T-helper 2 cell (primary cell): ENCODE measurements around the gene PLD5.
"Not testable (repeated sequence)": the region's sequence is repeated elsewhere in the genome, so short reads cannot be mapped to it uniquely, and the experiment has no call there.

ENCODE experiments used
- DNase-seq, 5 experiments: peaks; one replicate each; pipeline versions ENCODE4 v3.0.0 to v3.0.0-alpha.2; 2012 to 2022

Gene PLD5

GRCh38 chr1:242477944-242478343 is 46.6 kb downstream of the PLD5 start:
- no peak for DNase-seq

- DNase-seq: no peak
Measured at GRCh38 chr1:242470774-242471173, 53.7 kb downstream of the PLD5 start.

GRCh38 chr1:242468784-242469183 is 55.7 kb downstream of the PLD5 start:
- no peak for DNase-seq

GRCh38 chr1:242467556-242468145 is 56.8 kb downstream of the PLD5 start:
- DNase-seq: no peak

GRCh38 chr1:242462867-242463266 is 61.6 kb downstream of the PLD5 start:
- no peak for DNase-seq

GRCh38 chr1:242459740-242460139 is 64.8 kb downstream of the PLD5 start:
- DNase-seq: not testable (repeated sequence)

GRCh38 chr1:242456726-242457269 is 67.7 kb downstream of the PLD5 start:
- DNase-seq: no peak

- DNase-seq: no peak
Measured at GRCh38 chr1:242455052-242455361, 69.5 kb downstream of the PLD5 start.

- DNase-seq: peak in 1 of 5 experiments; percentile 10
Measured at GRCh38 chr1:242454262-242455051, 70.0 kb downstream of the PLD5 start.

GRCh38 chr1:242452573-242452972 is 71.9 kb downstream of the PLD5 start:
- no peak for DNase-seq

- no peak for DNase-seq
Measured at GRCh38 chr1:242449661-242450060, 74.8 kb downstream of the PLD5 start.

GRCh38 chr1:242448910-242449645 is 75.4 kb downstream of the PLD5 start:
- no peak for DNase-seq

GRCh38 chr1:242447689-242448088 is 76.8 kb downstream of the PLD5 start:
- DNase-seq: no peak

- DNase-seq: no peak
Measured at GRCh38 chr1:242440757-242441156, 83.7 kb downstream of the PLD5 start.

- DNase-seq: no peak
Measured at GRCh38 chr1:242435200-242435599, 89.3 kb downstream of the PLD5 start.

- DNase-seq: no peak
Measured at GRCh38 chr1:242432491-242433095, 91.9 kb downstream of the PLD5 start.

- no peak for DNase-seq
Measured at GRCh38 chr1:242431786-242432185, 92.7 kb downstream of the PLD5 start.

GRCh38 chr1:242430956-242431355 is 93.5 kb downstream of the PLD5 start:
- DNase-seq: no peak

- no peak for DNase-seq
Measured at GRCh38 chr1:242428399-242429190, 95.9 kb downstream of the PLD5 start.

- no peak for DNase-seq
Measured at GRCh38 chr1:242427519-242427918, 97.0 kb downstream of the PLD5 start.

GRCh38 chr1:242426271-242426905 is 98.1 kb downstream of the PLD5 start:
- DNase-seq: no peak

- DNase-seq: peak in 1 of 5 experiments; percentile 34
Measured at GRCh38 chr1:242425232-242425631, 99.3 kb downstream of the PLD5 start.
